Upper lobe of right lung (tissue), 1 donor: ENCODE results near the gene NTMT2. TPM values are rescaled to one million over a fixed set of nuclear protein-coding genes. Genes with fewer than 3 reads are reported as not detected.

Experiments used
- ATAC-seq: fragments of 200-7000 bp; cut with Tn5 transposase; one replicate; pipeline ENCODE4 v1.9.1; 2020; ENCODE audit warnings: mild to moderate bottlenecking, moderate library complexity
- DNase-seq: peaks from one replicate; pipeline ENCODE4 v3.0.0-alpha.2; 2020
- H3K27ac ChIP-seq: fragments of 200-600 bp; one replicate; pipeline ENCODE4 v1.8.0; 2022
- H3K27me3 ChIP-seq: fragments of 200-600 bp; one replicate; pipeline ENCODE4 v1.8.0; 2022; ENCODE audit warnings: mild to moderate bottlenecking
- H3K36me3 ChIP-seq: fragments of 200-600 bp; one replicate; pipeline ENCODE4 v1.8.0; 2022
- H3K4me1 ChIP-seq: fragments of 200-600 bp; one replicate; pipeline ENCODE4 v1.8.0; 2022
- H3K4me3 ChIP-seq: fragments of 200-600 bp; one replicate; pipeline ENCODE4 v1.8.0; 2022; ENCODE audit warnings: mild to moderate bottlenecking
- H3K9me3 ChIP-seq: fragments of 200-600 bp; one replicate; pipeline ENCODE4 v1.8.0; 2022
- CTCF ChIP-seq: fragments of 200-600 bp; IDR thresholded peaks from one replicate; pipeline ENCODE4 v1.8.0; 2022; ENCODE audit warnings: antibody characterized with exemption
- intact Hi-C: fragments of 100-400 bp; cut with DNase I; formaldehyde crosslinking; loops from one replicate; pipeline ENCODE4 v1.11.0; 2022
- total RNA-seq: library from RNA; stranded (reverse); fragmentation: NEBNext Ultra II Directional; extraction: Animal tissue kit (Norgen Biotek cat#: 25700); gene quantifications from one replicate; pipeline ENCODE4 v1.2.1, GENCODE V29; 2021
- donor health status: DM: no; HTN: yes; CAD: no; lungs with severe emphysema.

Gene NTMT2
- total RNA-seq, 1 donor from 2014 or later = not detected

DNA sequence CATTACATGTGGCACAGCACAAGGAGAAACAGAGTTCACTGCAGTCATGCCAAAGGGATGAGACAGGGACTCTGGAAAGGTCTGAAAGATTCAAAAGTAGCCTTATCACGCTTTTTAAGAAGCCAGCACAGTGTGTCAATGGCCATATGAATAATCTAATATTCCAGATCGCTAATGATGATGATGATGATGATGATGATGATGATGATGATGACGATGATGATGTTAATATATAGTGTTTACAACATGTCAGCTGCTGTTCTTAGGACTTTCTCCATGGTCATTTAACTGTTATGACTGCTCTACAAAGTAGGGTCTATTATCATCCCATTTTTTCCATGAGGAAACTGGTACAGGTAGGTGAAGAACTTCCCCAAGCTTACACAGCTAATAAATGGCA is 64.4 kb downstream of the NTMT2 start:
- TF ChIP-seq CTCF = no peak
- Histone ChIP-seq H3K9me3 (no peaks in the 10 kb centered on the region), H3K4me1 (no peaks in the 10 kb centered on the region), H3K27me3 (no peaks in the 10 kb centered on the region), H3K27ac (no peak overlapping the region), H3K4me3 (no peak overlapping the region), H3K36me3 (no peaks in the 10 kb centered on the region)
- intact Hi-C loops = no loop called here
- DNase-seq = no peak
- ATAC-seq = no peak

- H3K9me3 ChIP-seq = no peaks in the 10 kb centered on the region
- H3K4me1 ChIP-seq = no peaks in the 10 kb centered on the region
- no peak for ATAC-seq
- H3K4me3 ChIP-seq = no peak overlapping the region
- H3K27me3 ChIP-seq = no peaks in the 10 kb centered on the region
- peak overlapping the region; percentile 43 for H3K27ac ChIP-seq
- TF ChIP-seq CTCF = no peak
- intact Hi-C loops = no loop called here
- no peak for DNase-seq
- no peaks in the 10 kb centered on the region for H3K36me3 ChIP-seq
Measured at GRCh38 chr1:170213596-170213995, 67.8 kb downstream of the NTMT2 start.

GRCh38 chr1:170214117-170215032 is 68.6 kb downstream of the NTMT2 start:
- ATAC-seq = no peak
- Histone ChIP-seq H3K9me3 (no peaks in the 10 kb centered on the region), H3K4me3 (no peak overlapping the region), H3K4me1 (no peaks in the 10 kb centered on the region), H3K27me3 (no peaks in the 10 kb centered on the region), H3K27ac (peak overlapping the region; percentile 43), H3K36me3 (no peaks in the 10 kb centered on the region)
- no peak for TF ChIP-seq CTCF
- intact Hi-C loops = no loop called here
- no peak for DNase-seq

DNA sequence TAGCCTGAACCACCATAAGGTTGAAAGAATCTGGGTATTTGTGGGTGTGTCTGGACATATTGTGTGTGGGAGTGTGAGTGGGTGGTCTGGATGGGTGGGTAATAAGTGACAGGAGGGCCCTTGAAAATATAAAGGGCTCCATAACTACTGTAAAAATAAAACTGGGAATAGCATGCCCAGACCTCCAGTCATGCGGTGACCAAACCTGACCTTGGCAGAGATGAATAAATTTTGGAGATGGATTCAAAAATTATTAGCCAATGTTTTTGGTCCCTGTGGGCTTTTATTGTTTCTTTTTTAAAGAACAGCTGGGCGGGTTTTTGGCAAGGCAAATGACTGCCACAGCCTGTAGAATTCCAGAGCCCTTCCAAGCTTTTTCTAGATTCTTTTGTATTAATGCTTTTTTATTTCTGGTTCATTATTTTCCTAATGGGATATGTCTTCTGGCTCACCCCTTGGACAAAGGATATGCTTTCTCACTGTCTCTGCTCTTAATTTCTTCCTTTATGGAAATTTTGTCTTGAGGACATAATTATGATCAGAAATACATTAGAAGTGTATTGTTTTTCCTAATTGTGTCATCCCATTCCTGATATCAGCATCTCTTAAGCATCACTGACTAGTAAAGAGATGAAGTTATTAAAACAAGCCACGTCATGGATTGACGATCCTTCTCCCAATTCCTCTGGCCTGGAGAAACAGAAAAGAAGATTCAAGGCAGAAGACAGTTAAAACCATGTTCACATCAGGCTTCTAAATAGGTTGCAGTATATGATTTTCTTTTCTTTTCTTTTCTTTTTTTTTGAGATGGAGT is 69.5 kb downstream of the NTMT2 start:
- TF ChIP-seq CTCF = no peak
- H3K27me3 ChIP-seq = no peaks in the 10 kb centered on the region
- no peaks in the 10 kb centered on the region for H3K4me1 ChIP-seq
- ATAC-seq (no peak), DNase-seq (no peak)
- H3K4me3 ChIP-seq = no peak overlapping the region
- no peaks in the 10 kb centered on the region for H3K36me3 ChIP-seq
- intact Hi-C loops = no loop called here
- no peaks in the 10 kb centered on the region for H3K9me3 ChIP-seq
- no peak overlapping the region for H3K27ac ChIP-seq

DNA sequence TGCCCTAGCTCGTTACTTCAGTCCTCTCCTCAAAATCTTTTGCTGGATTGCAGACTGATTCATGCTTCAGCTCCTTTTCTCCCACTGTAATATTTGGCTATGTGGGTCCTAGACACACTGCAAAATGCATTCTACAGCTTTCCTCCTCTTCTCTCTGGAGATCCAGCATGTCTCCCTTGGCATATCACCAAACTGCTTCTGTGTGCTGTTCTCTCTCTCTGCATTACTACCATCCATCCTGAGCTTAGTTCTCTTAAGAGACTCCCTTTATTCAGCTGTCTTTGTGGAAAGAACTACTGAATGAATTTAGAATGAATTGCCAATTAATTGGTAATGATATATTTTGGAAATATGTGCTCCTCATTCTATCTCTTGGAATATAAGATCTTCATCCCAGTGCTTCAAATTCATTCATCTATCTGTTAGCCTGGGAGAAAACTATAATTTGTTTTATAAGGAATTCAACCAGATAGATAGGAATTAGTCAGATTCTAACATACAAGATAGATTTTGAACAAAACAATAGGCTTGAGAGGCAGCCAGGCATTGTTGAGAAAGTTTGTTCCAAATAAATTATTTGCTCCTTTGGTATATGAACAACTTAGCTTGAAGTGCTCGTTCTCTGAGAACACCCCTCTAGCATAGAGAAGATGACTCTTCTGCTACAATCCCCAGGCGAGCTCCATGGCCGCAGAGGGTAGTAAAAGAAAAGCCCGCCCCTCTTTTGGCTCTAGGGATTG is 71.9 kb downstream of the NTMT2 start:
- H3K27ac ChIP-seq = no peak overlapping the region

More for the DNA sequence above, 71.9 kb downstream of the NTMT2 start:
- Histone ChIP-seq H3K4me1 (no peaks in the 10 kb centered on the region), H3K9me3 (no peaks in the 10 kb centered on the region), H3K36me3 (no peaks in the 10 kb centered on the region), H3K4me3 (no peak overlapping the region), H3K27me3 (no peaks in the 10 kb centered on the region)
- no peak for ATAC-seq
- TF ChIP-seq CTCF = no peak
- DNase-seq = no peak
- intact Hi-C loops = no loop called here
